Subcutaneous abdominal adipose tissue (tissue), 5 donors: ENCODE results near the gene RNFT2.
A peak's percentile ranks its signal among the peaks of the same experiment; 100 is the strongest.

Source experiments
- H3K27ac ChIP-seq: one replicate; pipeline ENCODE4 v1.7.0; 2013; ENCODE audit warnings: low read depth, mild to moderate bottlenecking, inconsistent platforms, low read length, moderate library complexity
- H3K27me3 ChIP-seq, 5 donors: one replicate each; pipeline ENCODE4 v1.7.0; 2013; ENCODE audit warnings: low read length in 5 of 5, inconsistent platforms in 1 of 5; ENCODE audit not compliant: control insufficient read depth in 5 of 5, insufficient read depth in 4 of 5
- H3K36me3 ChIP-seq, 5 donors: one replicate each; pipeline ENCODE4 v1.7.0; 2013; ENCODE audit warnings: low read length in 5 of 5; ENCODE audit not compliant: control insufficient read depth in 5 of 5, insufficient read depth in 5 of 5
- H3K4me1 ChIP-seq, 5 donors: one replicate each; pipeline ENCODE4 v1.7.0; 2013; ENCODE audit warnings: low read length in 5 of 5, mild to moderate bottlenecking in 3 of 5, moderate library complexity in 1 of 5; ENCODE audit not compliant: control insufficient read depth in 5 of 5, insufficient read depth in 5 of 5
- H3K4me3 ChIP-seq, 5 donors: one replicate each; pipeline ENCODE4 v1.7.0; 2013; ENCODE audit warnings: low read length in 5 of 5, low read depth in 1 of 5
- H3K9ac ChIP-seq, 5 donors: one replicate each; pipeline ENCODE4 v1.7.0; 2013; ENCODE audit warnings: low read length in 5 of 5, mild to moderate bottlenecking in 4 of 5, moderate library complexity in 3 of 5
- H3K9me3 ChIP-seq, 5 donors: one replicate each; pipeline ENCODE4 v1.7.0; 2013; ENCODE audit warnings: low read length in 5 of 5; ENCODE audit not compliant: control insufficient read depth in 5 of 5
- donor health status: healthy.
- donor health status: healthy.
- donor health status: healthy.
- donor health status: healthy.
- donor health status: healthy.

The RNFT2 gene

DNA sequence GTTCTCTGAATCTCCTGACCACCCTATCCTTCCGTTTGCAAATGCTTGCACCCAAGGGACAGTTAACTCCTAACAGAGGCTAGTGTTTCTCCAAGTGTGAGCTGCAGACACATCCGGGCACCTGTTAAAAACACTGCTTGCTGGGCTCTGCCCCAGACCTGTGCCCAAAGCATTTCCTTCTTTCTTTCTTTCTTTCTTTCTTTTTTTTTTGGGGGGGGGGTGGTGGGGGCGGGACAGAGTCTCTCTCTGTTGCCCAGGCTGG, 42.7 kb upstream of the RNFT2 start:
- Histone ChIP-seq H3K27me3 (peaks cover 11 to 17% (median 13%) of the 10 kb centered on the region in 5 donors), H3K9ac (no peak overlapping the region), H3K9me3 (no peaks in the 10 kb centered on the region), H3K4me3 (no peak overlapping the region), H3K4me1 (peaks cover 0 to 27% (median 13%) of the 10 kb centered on the region in 5 donors), H3K27ac (no peak overlapping the region), H3K36me3 (no peaks in the 10 kb centered on the region)

DNA sequence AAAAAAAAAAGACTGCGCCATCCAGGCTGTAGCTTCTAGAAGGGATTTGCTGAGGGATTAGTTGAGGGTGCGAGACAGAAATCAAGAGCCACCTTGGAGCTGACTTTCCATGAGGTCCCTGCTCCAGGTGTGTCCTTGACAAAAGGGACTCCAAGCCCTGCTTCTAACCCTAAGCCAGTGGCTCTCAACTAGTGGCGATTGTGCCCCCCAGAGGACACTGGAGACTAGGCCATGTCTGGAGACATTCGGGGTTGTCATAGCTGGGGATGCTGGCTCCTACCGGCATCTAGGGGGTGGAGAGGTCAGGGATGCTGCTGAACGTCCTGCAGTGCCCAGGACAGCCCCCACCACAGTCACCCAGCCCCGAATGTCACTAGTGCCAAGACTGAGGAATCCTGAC, 40.8 kb upstream of the RNFT2 start:
- no peaks in the 10 kb centered on the region for H3K36me3 ChIP-seq
- H3K9me3 ChIP-seq: no peaks in the 10 kb centered on the region
- peaks cover 11 to 17% (median 13%) of the 10 kb centered on the region in 5 donors for H3K27me3 ChIP-seq
- no peak overlapping the region for H3K27ac ChIP-seq
- peaks cover 0 to 27% (median 13%) of the 10 kb centered on the region in 5 donors for H3K4me1 ChIP-seq
- H3K4me3 ChIP-seq: no peak overlapping the region
- no peak overlapping the region for H3K9ac ChIP-seq

DNA sequence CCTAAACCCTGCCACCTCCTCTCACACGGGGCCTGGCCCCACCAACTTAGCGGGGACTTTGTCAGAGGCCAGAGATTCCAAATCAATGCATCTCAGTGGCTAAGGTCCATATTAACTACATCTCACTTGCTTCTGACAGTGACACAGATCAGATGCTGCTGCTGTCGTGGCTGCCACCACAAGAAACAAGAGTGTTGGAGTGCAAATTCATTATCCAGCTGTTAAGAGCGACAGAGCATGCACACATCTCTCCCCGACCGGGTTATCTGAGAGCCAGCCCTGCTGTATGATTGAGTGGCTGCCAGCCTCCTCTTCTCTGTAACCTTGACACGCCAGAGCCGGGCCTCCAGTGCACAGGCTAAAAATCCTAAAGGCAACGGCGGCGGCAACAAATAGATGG, 40.4 kb upstream of the RNFT2 start:
- H3K27me3 ChIP-seq: peaks cover 11 to 17% (median 13%) of the 10 kb centered on the region in 5 donors
- no peaks in the 10 kb centered on the region for H3K9me3 ChIP-seq
- H3K9ac ChIP-seq: no peak overlapping the region
- no peak overlapping the region for H3K27ac ChIP-seq
- H3K4me1 ChIP-seq: peaks cover 0 to 26% (median 13%) of the 10 kb centered on the region in 5 donors
- no peaks in the 10 kb centered on the region for H3K36me3 ChIP-seq
- no peak overlapping the region for H3K4me3 ChIP-seq

DNA sequence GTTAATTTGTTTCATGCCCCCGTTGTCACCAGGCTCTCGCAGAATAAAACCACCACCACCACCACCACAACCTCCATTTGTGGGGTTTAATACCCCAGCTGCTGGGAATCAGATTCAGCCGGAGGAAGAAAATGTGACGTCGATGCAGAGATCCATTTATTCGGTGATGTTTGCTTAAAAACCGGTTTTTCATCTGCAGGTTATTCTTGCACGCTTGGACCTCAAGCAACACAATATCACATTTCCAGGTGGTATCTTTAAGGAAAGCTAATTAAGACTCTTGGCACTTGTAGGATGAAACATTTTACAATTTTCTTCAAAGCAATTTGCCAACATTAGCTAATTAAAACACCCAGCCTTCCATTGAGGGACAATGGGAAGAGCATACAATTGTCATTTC, 40.0 kb upstream of the RNFT2 start:
- H3K27ac ChIP-seq: no peak overlapping the region

DNA sequence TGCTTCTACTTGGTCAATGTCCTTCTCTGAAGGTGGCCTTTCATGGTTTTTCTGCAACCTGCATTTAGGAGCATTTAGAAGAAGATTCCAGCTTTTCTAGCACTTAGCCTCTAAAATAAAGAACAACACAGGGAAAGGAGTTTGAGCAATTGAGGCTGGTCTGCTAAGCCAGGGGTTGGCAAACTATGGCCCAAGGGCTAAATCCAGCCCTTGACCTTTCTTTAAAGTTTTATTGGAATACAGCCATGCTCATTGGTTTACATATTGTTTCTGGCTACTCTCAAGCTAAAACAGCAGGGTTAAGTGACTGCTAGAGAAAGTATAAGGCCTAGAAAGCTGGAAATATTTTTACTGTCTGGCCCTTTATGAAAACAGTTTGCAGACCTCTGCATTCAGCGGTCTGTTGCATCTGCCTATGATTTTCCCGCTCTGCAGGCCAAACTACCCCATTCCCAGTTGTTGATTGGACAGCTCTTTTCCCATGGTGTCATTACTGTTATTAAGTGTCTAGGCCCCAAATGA, 39.5 kb upstream of the RNFT2 start:
- Histone ChIP-seq H3K27ac (no peak overlapping the region), H3K9ac (no peak overlapping the region), H3K36me3 (no peaks in the 10 kb centered on the region), H3K9me3 (no peaks in the 10 kb centered on the region), H3K27me3 (peaks cover 7 to 10% (median 7%) of the 10 kb centered on the region in 5 donors), H3K4me1 (peaks cover 0 to 18% (median 7%) of the 10 kb centered on the region in 5 donors), H3K4me3 (no peak overlapping the region)

More for the DNA sequence above, 40.0 kb upstream of the RNFT2 start:
- H3K9me3 ChIP-seq: no peaks in the 10 kb centered on the region
- H3K9ac ChIP-seq: no peak overlapping the region
- no peak overlapping the region for H3K4me3 ChIP-seq
- H3K4me1 ChIP-seq: peaks cover 0 to 22% (median 10%) of the 10 kb centered on the region in 5 donors
- H3K36me3 ChIP-seq: no peaks in the 10 kb centered on the region
- H3K27me3 ChIP-seq: peaks cover 9 to 14% (median 12%) of the 10 kb centered on the region in 5 donors

DNA sequence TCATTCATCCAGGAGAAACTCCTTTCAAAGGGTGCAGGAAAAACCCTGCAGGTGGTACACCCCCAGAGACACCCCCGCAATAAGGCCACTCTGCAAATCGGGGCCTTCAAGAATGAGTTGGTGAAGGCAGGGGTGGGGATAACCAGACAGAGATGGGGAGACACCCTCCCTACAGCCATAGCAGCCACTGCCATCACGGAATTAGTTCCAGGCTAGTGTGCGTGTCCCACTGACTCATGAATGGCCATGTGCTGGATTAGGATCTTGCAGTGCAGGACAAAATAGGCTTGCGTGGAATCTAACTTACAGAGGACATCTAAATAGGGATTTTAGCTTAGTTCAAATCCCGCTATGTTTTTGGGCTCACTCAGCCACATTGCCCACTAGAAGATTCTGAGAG, 38.0 kb upstream of the RNFT2 start:
- H3K27me3 ChIP-seq: no peaks in the 10 kb centered on the region
- H3K4me1 ChIP-seq: peaks cover 0 to 4% (median 3%) of the 10 kb centered on the region in 5 donors
- H3K27ac ChIP-seq: no peak overlapping the region
- H3K9me3 ChIP-seq: no peaks in the 10 kb centered on the region
- H3K9ac ChIP-seq: no peak overlapping the region
- no peaks in the 10 kb centered on the region for H3K36me3 ChIP-seq
- no peak overlapping the region for H3K4me3 ChIP-seq

DNA sequence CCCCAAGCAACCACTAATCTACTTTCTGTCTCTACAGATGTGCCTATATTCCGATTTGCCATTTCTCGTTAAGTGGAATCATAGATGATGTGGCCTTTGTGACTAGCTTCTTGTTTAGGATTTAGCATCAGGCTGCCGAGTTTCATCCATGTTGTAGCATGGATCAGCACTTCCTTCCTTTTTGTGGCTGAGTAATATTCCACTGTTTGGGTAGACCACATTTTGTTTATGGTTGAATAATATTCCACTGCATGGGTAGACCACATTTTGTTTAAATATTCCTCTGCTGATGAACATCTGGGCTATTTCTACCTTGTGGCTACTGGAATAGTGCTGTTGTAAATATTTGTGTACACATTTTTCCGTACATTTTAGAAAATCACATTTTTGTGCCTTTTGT, 36.7 kb upstream of the RNFT2 start:
- Histone ChIP-seq H3K9ac (no peak overlapping the region), H3K36me3 (no peaks in the 10 kb centered on the region), H3K9me3 (no peaks in the 10 kb centered on the region), H3K4me1 (peaks cover 0 to 3% (median 0%) of the 10 kb centered on the region in 5 donors), H3K27me3 (no peaks in the 10 kb centered on the region), H3K4me3 (no peak overlapping the region), H3K27ac (no peak overlapping the region)

DNA sequence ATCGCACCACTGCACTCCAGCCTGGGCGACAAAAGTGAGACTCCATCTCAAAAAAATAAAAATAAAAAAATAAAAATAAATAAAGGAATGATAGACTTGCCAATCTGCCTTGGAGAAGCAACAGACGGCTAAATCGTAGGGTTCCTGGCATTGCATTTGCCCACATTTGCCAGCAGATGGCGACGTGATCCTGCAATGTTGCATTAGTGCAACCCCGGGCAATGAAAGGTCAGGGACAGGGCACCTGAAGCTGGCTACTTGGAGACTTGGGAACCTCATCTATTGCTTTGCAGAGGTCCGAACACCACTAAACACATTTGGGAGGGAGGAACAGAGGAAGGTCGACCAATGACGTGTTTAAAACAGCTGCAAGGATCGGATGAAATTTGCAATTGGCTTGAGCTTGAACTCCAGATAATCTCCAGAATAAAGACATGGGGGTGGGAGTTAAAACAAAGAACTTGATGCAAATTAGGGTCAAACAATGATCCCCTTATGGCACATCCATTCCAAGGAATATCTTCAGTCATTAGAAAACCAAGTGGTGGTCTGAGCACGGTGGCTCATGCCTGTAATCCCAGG, 34.8 kb upstream of the RNFT2 start:
- Histone ChIP-seq H3K9ac (no peak overlapping the region), H3K27ac (no peak overlapping the region), H3K36me3 (no peaks in the 10 kb centered on the region), H3K4me3 (no peak overlapping the region), H3K27me3 (peaks cover 0 to 3% (median 0%) of the 10 kb centered on the region in 5 donors), H3K4me1 (peaks cover 0 to 3% (median 0%) of the 10 kb centered on the region in 5 donors), H3K9me3 (no peaks in the 10 kb centered on the region)

DNA sequence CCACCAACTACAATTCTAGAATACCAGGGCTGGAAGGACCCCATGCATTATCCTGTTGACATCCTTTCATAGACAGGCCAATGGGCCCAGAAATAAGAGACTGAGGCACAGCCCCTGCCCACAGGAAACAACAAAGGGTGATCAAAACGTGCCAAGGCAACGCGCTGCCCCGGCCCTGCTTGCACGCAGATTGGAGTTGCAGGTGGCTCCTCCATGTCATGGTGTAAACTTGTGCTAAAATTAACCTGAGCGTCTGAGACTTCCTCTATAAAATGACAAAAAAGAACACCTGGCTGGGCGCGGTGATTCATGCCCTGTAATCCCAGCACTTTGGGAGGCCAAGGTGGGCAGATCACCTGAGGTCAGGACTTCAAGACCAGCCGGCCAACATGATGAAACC, 30.4 kb upstream of the RNFT2 start:
- Histone ChIP-seq H3K4me1 (peaks cover 0 to 16% (median 13%) of the 10 kb centered on the region in 5 donors), H3K36me3 (peaks cover 0 to 2% (median 0%) of the 10 kb centered on the region in 5 donors), H3K9ac (no peak overlapping the region), H3K9me3 (no peaks in the 10 kb centered on the region), H3K27me3 (peaks cover 0 to 6% (median 3%) of the 10 kb centered on the region in 5 donors), H3K4me3 (no peak overlapping the region), H3K27ac (no peak overlapping the region)

DNA sequence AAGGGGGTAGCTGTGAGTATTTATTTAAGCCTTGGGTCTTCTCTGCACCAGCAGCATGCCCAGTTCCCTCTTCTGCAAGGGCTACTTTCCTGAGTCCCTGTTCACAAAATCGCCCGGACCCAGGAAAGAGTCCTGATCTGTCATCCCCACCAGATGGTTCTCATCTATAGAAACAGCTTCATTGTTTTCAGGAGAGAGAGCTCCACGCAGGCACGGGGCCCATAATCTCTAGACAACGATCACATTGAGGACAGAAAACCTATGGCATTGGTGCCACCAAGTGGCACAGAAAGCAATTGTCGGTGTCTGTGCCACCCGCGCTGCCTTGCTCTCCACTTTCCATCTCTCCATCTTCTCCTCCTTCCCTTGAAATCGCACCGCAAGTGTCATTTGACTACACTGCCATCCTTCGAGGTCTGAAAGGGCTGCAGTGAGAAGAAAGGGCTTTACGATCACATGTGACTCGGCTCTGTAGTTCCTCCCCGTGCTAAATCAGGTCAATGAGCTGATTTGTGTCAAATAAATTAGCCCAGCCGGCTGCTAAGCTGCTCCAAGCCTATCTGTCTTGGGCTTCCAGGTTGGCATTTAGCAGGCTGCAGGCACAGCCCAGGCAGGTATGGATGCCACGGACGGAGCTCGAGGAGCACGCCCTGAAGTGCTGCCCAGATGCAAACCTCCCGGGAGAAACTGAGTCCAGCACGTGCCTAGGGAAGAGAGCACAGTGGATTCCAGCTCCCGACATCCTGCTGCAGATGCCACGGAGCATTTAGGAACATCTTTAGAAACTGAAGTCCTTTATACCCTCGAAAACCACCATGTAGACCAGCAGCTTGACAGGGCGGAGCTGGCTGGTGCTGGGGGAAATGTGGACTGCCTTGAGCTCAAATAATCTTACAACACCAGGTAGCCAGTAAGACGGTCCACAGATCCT, 29.0 kb upstream of the RNFT2 start:
- Histone ChIP-seq H3K4me3 (peak overlapping the region in 2 of 5 donors; percentile 34 to 35), H3K9me3 (no peaks in the 10 kb centered on the region), H3K36me3 (peaks cover 0 to 2% (median 0%) of the 10 kb centered on the region in 5 donors), H3K27ac (no peak overlapping the region), H3K27me3 (peaks cover 0 to 6% (median 3%) of the 10 kb centered on the region in 5 donors), H3K4me1 (peaks cover 1 to 17% (median 12%) of the 10 kb centered on the region in 5 donors), H3K9ac (no peak overlapping the region)
